ENCODE data around the gene CAMSAP1. TPM values are rescaled to one million over a fixed set of nuclear protein-coding genes. Genes with fewer than 3 reads are reported as not detected.
"Not testable (repeated sequence)": the region's sequence is repeated elsewhere in the genome, so short reads cannot be mapped to it uniquely, and the experiment has no call there.

The CAMSAP1 gene, protein sequence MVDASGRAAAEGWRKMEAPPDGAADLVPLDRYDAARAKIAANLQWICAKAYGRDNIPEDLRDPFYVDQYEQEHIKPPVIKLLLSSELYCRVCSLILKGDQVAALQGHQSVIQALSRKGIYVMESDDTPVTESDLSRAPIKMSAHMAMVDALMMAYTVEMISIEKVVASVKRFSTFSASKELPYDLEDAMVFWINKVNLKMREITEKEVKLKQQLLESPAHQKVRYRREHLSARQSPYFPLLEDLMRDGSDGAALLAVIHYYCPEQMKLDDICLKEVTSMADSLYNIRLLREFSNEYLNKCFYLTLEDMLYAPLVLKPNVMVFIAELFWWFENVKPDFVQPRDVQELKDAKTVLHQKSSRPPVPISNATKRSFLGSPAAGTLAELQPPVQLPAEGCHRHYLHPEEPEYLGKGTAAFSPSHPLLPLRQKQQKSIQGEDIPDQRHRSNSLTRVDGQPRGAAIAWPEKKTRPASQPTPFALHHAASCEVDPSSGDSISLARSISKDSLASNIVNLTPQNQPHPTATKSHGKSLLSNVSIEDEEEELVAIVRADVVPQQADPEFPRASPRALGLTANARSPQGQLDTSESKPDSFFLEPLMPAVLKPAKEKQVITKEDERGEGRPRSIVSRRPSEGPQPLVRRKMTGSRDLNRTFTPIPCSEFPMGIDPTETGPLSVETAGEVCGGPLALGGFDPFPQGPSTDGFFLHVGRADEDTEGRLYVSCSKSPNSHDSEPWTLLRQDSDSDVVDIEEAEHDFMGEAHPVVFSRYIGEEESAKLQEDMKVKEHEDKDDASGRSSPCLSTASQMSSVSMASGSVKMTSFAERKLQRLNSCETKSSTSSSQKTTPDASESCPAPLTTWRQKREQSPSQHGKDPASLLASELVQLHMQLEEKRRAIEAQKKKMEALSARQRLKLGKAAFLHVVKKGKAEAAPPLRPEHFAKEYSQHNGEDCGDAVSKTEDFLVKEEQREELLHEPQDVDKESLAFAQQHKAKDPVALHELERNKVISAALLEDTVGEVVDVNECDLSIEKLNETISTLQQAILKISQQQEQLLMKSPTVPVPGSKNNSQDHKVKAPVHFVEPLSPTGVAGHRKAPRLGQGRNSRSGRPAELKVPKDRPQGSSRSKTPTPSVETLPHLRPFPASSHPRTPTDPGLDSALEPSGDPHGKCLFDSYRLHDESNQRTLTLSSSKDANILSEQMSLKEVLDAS (N-terminal part only)
- 16.6 and 17.4 TPM in 2 replicates for total RNA-seq (2014; rRNA removed; shearing (Covaris generic))

DNA sequence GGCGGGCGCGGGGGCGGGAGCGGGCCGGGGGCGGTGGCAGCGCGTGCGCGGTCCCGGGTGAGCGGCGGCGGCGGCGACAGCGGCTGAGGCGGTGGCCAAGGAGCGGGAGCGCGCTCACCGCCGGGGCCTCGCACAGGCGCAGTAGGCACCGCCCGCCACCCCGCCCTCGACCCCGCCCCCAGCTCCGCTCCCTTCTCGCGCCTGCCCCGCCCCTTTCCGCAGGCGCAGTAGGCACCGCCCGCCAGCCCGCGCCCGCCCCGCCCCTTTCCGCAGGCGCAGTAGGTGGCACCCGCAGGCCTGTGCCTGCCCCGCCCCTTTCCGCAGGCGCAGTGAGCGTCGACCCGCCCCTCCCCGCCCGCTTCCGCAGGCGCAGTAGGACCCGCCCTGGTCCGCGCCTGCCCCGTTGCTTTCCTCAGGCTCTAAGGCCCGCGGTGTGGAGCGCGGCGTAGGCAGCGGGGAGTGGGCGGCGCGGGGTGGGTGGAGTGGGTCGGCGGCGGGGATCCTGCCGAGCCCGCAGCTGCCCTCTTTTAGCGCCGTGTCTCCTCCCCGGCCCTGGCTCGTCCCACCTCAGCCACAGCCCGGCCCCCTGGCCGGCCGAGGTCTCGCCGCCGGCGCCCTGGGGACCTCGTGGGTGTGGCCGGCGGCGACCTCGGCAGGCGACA is at the start of gene CAMSAP1:
TSS of gene CAMSAP1 (minus strand) at position 116 of the 662 bp plus-strand sequence. CDS start 387 bp downstream, outside the sequence.
- peaks cover 31% of the 10 kb centered on the region for H3K4me1 ChIP-seq (replicated peaks)
- peak within 1 kb of the TSS; percentile 65 for H3K4me3 ChIP-seq
- no peaks in the 10 kb centered on the region for H3K9me3 ChIP-seq (replicated peaks)
- peak; percentile 66 to 90 for DNase-seq (ENCODE audit: low read depth in 1 of 2, low spot score in 2 of 2)
- no peak within 1 kb of the TSS for H3K27ac ChIP-seq
- peaks cover 42% of the 10 kb centered on the region for H3K36me3 ChIP-seq
- no peaks in the 10 kb centered on the region for H3K27me3 ChIP-seq (replicated peaks)

DNA sequence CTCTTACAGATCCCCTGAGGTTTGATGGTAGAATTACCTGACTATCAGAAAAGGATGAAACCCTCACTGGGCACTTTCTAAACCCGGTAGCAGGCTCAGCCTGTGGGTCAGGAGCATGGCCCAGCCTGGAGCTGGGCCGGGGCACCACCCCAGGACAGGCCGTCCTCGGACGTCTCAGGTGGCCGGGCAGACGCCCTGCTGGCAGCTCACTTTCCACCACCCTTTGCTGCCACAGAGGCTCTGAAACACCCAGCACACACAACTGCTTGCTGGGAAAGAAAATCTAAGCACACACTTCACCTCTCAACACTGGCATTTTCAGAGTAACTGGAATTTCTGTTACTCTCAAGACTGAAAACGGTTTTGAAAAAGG is 49.4 kb upstream of the CAMSAP1 start:
- H3K27me3 ChIP-seq (replicated peaks): no peaks in the 10 kb centered on the region
- H3K27ac ChIP-seq: no peak overlapping the region
- H3K4me1 ChIP-seq (replicated peaks): peaks cover 13% of the 10 kb centered on the region
- no peak for DNase-seq (ENCODE audit: low read depth in 1 of 2, low spot score in 2 of 2)
- no peak overlapping the region for H3K4me3 ChIP-seq
- H3K9me3 ChIP-seq (replicated peaks): 0 out of 2 replicates have a peak, but pooled peaks cover 3% of the 10 kb centered on the region
- H3K36me3 ChIP-seq: peaks cover 30% of the 10 kb centered on the region

GRCh38 chr9:135955934-135956801 is 48.8 kb upstream of the CAMSAP1 start:
- H3K4me3 ChIP-seq: no peak overlapping the region
- H3K9me3 ChIP-seq (replicated peaks): 0 out of 2 replicates have a peak, but pooled peaks cover 3% of the 10 kb centered on the region
- DNase-seq (ENCODE audit: low read depth in 1 of 2, low spot score in 2 of 2): no peak
- H3K4me1 ChIP-seq (replicated peaks): peaks cover 13% of the 10 kb centered on the region
- H3K36me3 ChIP-seq: peaks cover 30% of the 10 kb centered on the region
- no peaks in the 10 kb centered on the region for H3K27me3 ChIP-seq (replicated peaks)
- H3K27ac ChIP-seq: no peak overlapping the region

DNA sequence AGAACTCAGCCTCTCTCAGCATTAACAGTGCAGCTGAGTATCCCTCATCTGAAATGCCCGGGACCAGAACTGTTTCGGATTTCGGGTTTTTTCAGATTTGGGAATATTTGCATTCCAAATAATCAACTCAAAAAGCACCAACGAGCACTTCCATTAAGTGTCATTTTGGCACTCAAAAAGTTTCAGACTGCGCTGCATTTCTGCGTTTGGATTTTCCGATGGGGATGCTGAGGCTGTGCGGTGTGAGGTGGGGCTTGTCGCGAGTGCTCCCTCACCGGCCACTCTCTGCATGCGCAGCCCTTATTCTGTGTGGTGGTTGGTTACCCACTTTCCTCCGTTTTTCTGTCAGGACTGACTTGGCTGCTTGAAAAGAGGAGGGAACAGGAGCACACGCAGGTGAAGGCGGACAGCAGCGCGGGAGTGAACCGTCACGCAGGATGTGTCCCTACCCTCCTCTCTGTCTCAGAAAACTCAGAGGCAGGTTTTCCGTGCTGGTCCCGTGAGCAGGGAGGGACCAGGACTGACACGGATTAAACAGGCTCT is 45.4 kb upstream of the CAMSAP1 start:
- no peaks in the 10 kb centered on the region for H3K27me3 ChIP-seq (replicated peaks)
- H3K9me3 ChIP-seq (replicated peaks): no peaks in the 10 kb centered on the region
- H3K27ac ChIP-seq: no peak overlapping the region
- H3K4me3 ChIP-seq: no peak overlapping the region
- H3K36me3 ChIP-seq: peaks cover 27% of the 10 kb centered on the region
- H3K4me1 ChIP-seq (replicated peaks): no peaks in the 10 kb centered on the region
- no peak for DNase-seq (ENCODE audit: low read depth in 1 of 2, low spot score in 2 of 2)

- DNase-seq (ENCODE audit: low read depth in 1 of 2, low spot score in 2 of 2): no peak
- Histone ChIP-seq H3K36me3 (peaks cover 28% of the 10 kb centered on the region), H3K27me3 (replicated peaks) (no peaks in the 10 kb centered on the region), H3K4me3 (no peak overlapping the region), H3K9me3 (replicated peaks) (no peaks in the 10 kb centered on the region), H3K4me1 (replicated peaks) (no peaks in the 10 kb centered on the region), H3K27ac (no peak overlapping the region)
Measured at GRCh38 chr9:135951889-135952663, 44.7 kb upstream of the CAMSAP1 start.

- H3K9me3 ChIP-seq (replicated peaks); H3K4me3 ChIP-seq; H3K27ac ChIP-seq: not testable (repeated sequence)
Measured at GRCh38 chr9:135951310-135951709, 44.0 kb upstream of the CAMSAP1 start.

DNA sequence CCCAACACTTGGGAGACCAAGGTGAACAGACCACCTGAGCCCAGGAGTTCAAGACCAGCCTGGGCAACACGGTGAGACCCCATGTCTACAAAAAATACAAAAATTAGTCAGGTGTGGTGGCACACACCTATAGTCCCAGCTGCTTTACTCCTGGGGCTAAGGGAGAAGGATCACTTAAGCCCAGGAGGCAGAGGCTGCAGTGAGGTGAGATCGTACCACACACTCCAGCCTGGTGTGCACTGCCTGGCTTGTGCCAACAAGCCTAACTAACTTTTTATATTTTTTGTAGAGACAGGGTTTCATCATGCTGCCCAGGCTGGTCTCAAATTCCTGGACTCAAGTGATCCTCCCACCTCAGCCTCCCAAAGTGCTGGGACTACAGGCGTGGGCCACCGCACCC is 43.5 kb upstream of the CAMSAP1 start:
- peaks cover 39% of the 10 kb centered on the region for H3K36me3 ChIP-seq
- not testable (repeated sequence) for H3K27ac ChIP-seq; H3K4me1 ChIP-seq (replicated peaks); H3K27me3 ChIP-seq (replicated peaks); H3K4me3 ChIP-seq; H3K9me3 ChIP-seq (replicated peaks); DNase-seq (ENCODE audit: low read depth in 1 of 2, low spot score in 2 of 2)

More at GRCh38 chr9:135951310-135951709, 44.0 kb upstream of the CAMSAP1 start:
- H3K36me3 ChIP-seq: peaks cover 35% of the 10 kb centered on the region
- H3K27me3 ChIP-seq (replicated peaks); DNase-seq (ENCODE audit: low read depth in 1 of 2, low spot score in 2 of 2); H3K4me1 ChIP-seq (replicated peaks): not testable (repeated sequence)

GRCh38 chr9:135950135-135950682 is 42.9 kb upstream of the CAMSAP1 start:
- peaks cover 45% of the 10 kb centered on the region for H3K36me3 ChIP-seq
- H3K4me3 ChIP-seq: no peak overlapping the region
- no peaks in the 10 kb centered on the region for H3K9me3 ChIP-seq (replicated peaks)
- DNase-seq (ENCODE audit: low read depth in 1 of 2, low spot score in 2 of 2): no peak
- H3K27me3 ChIP-seq (replicated peaks): no peaks in the 10 kb centered on the region
- H3K4me1 ChIP-seq (replicated peaks): no peaks in the 10 kb centered on the region
- H3K27ac ChIP-seq: no peak overlapping the region

DNA sequence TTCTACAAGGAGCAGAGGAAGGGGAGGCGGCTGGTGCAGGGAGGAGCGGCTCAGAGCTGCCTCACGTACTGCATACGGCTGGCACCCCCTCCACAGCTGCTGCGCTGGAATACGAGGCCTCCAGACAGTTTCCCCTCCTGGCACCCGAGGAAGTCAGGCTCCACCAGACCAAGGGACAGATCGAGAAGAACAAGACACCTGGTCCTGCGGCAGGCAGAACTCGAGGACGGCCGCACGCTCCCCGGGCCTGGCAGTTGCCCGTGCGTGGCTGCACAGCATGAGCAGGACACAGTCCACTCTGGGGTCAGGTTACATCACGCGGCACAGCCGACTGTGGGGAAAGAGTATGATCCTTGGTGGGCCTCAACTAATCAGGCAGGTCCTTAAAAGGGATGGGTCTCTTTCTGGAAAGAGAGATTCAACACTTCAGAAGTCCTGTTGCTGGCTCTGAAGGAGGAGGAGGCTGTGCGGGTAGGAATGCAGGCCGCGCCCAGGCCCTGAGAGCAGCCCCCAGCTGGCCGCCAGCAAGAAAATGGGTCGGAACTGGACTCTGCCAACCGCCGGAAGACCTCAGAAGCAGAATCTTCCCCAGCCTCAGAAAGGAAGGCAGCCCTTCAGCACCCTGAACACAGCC is 42.3 kb upstream of the CAMSAP1 start:
- DNase-seq (ENCODE audit: low read depth in 1 of 2, low spot score in 2 of 2): no peak
- no peak overlapping the region for H3K27ac ChIP-seq
- no peaks in the 10 kb centered on the region for H3K27me3 ChIP-seq (replicated peaks)
- no peaks in the 10 kb centered on the region for H3K9me3 ChIP-seq (replicated peaks)
- H3K4me1 ChIP-seq (replicated peaks): no peaks in the 10 kb centered on the region
- peaks cover 48% of the 10 kb centered on the region for H3K36me3 ChIP-seq
- H3K4me3 ChIP-seq: no peak overlapping the region

DNA sequence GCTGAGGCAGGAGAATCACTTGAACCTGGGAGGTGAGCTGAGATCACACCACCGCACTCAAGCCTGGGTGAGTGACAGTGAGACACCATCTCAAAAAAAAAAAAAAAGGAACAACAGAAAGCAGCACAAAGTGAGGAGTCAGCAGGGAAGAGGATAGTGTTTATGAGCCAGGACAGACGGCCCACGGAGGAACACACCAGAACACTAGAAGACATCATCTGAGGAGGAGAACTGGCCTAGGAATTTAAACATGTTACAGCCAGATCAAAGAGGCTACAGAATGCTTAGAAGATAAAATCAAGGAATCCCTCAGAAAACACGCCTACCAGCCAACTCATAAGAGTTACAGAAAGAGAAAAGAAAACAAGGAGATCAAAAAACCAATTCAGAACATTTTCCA is 41.6 kb upstream of the CAMSAP1 start:
- H3K27ac ChIP-seq: no peak overlapping the region
- H3K36me3 ChIP-seq: peaks cover 48% of the 10 kb centered on the region
- H3K27me3 ChIP-seq (replicated peaks): no peaks in the 10 kb centered on the region
- no peak overlapping the region for H3K4me3 ChIP-seq
- no peak for DNase-seq (ENCODE audit: low read depth in 1 of 2, low spot score in 2 of 2)
- H3K4me1 ChIP-seq (replicated peaks): no peaks in the 10 kb centered on the region
- H3K9me3 ChIP-seq (replicated peaks): no peaks in the 10 kb centered on the region

DNA sequence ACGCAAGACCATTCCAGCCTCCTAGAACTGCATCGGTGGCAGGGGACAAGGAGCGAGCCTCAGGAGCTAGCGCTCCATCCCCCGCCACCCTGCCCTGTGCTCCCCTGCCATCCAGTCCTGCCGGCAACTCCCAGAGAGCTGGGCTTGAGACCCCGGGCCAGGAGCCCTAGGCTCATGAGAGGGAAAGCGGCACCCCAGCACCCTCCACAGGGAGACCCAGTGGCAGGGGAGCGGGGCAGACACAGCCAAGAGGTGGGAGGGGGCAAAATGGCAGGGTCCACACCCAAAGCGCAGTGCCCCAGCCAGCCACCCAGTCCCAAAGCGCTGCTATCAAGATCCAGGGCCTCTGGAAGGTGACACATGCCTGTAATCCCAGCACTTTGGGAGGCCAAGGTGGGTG is 41.1 kb upstream of the CAMSAP1 start:
- DNase-seq (ENCODE audit: low read depth in 1 of 2, low spot score in 2 of 2): no peak

More for the DNA sequence above, 41.1 kb upstream of the CAMSAP1 start:
- H3K9me3 ChIP-seq (replicated peaks): no peaks in the 10 kb centered on the region
- no peaks in the 10 kb centered on the region for H3K4me1 ChIP-seq (replicated peaks)
- H3K27ac ChIP-seq: no peak overlapping the region
- H3K27me3 ChIP-seq (replicated peaks): no peaks in the 10 kb centered on the region
- H3K36me3 ChIP-seq: peaks cover 50% of the 10 kb centered on the region
- no peak overlapping the region for H3K4me3 ChIP-seq

All from SJSA1 (cell line).